Measurements from ENCODE around the gene EHD1. TPM values are rescaled to one million over a fixed set of nuclear protein-coding genes. Genes with fewer than 3 reads are reported as not detected.

The EHD1 gene
- total and polyA plus RNA-seq, 9 of the 15 experiments (the other 6 are each of a cell fraction or from before 2014, with no cell fraction given), result 0.46 to 65.0 (median 16.4) TPM

DNA sequence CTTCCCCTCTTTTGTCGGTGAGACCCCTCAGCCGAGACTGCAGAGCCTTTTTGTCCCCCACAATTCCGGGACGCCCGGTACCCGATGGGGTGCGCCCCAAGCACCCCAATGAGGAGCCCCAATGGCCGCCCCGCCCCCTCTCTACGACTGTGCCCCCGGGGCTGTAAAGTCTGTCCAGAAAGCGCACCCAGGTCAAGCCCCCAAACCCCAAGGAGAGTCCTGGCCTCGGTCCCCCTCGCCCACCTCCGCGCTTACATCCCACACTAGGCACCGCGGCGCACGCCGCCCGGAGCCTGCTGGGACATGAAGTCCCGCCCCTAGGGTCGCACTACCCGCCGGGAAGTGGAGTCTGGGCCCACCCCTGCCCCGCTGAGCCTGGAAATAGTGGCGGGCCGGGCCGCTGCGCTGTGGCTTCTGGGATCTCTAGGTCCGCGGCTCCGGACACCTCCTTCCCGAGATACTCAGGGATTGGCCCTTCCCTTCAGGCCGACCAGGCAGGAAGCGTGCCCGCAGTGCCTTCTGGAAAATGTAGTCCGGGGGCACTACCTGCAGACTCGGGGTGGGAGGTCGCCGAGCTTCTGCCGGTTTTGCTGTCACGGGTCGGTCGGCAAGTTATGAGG lies 68.0 kb downstream of the EHD1 start, which contains the start of gene MEN1 (continued):
- TF ChIP-seq, protein P1, sequence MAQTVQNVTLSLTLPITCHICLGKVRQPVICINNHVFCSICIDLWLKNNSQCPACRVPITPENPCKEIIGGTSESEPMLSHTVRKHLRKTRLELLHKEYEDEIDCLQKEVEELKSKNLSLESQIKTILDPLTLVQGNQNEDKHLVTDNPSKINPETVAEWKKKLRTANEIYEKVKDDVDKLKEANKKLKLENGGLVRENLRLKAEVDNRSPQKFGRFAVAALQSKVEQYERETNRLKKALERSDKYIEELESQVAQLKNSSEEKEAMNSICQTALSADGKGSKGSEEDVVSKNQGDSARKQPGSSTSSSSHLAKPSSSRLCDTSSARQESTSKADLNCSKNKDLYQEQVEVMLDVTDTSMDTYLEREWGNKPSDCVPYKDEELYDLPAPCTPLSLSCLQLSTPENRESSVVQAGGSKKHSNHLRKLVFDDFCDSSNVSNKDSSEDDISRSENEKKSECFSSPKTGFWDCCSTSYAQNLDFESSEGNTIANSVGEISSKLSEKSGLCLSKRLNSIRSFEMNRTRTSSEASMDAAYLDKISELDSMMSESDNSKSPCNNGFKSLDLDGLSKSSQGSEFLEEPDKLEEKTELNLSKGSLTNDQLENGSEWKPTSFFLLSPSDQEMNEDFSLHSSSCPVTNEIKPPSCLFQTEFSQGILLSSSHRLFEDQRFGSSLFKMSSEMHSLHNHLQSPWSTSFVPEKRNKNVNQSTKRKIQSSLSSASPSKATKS (CRISPR knock-in tag; IDR thresholded peaks at IDR 0.05), result no peak
- no peak for TF ChIP-seq SREBF1 (IDR thresholded peaks at IDR 0.05; ENCODE audit: borderline replicate concordance, low read depth, low read length)
- TF ChIP-seq GTF2A2 (tag; IDR thresholded peaks at IDR 0.05), result no peak
- TF ChIP-seq BCL6 (CRISPR knock-in tag; IDR thresholded peaks at IDR 0.05), result no peak
- TF ChIP-seq MCM3 (IDR thresholded peaks at IDR 0.05), result no peak
- no peak for TF ChIP-seq CBFA2T2 (conservative IDR thresholded peaks at IDR 0.05)
- no peak for TF ChIP-seq NFIX (CRISPR knock-in tag; IDR thresholded peaks at IDR 0.05; ENCODE audit: low read depth)
- TF ChIP-seq, protein P2, sequence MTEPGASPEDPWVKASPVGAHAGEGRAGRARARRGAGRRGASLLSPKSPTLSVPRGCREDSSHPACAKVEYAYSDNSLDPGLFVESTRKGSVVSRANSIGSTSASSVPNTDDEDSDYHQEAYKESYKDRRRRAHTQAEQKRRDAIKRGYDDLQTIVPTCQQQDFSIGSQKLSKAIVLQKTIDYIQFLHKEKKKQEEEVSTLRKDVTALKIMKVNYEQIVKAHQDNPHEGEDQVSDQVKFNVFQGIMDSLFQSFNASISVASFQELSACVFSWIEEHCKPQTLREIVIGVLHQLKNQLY (CRISPR knock-in tag; conservative IDR thresholded peaks at IDR 0.05), result no peak
- no peak for TF ChIP-seq LCOR (CRISPR knock-in tag; IDR thresholded peaks at IDR 0.05)
- TF ChIP-seq RHOXF2B (CRISPR knock-in tag; conservative IDR thresholded peaks at IDR 0.05), result no peak
- TF ChIP-seq, protein P3, sequence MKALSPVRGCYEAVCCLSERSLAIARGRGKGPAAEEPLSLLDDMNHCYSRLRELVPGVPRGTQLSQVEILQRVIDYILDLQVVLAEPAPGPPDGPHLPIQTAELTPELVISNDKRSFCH (CRISPR knock-in tag; IDR thresholded peaks at IDR 0.05), result no peak
- TF ChIP-seq, protein P3 (tag; IDR thresholded peaks at IDR 0.05), result no peak
- TF ChIP-seq ARID2 (IDR thresholded peaks at IDR 0.05), result no peak
- TF ChIP-seq IFI16 (CRISPR knock-in tag; IDR thresholded peaks at IDR 0.05), result no peak
- no peak for TF ChIP-seq NFXL1 (CRISPR knock-in tag; IDR thresholded peaks at IDR 0.05)
- TF ChIP-seq CBFB (CRISPR knock-in tag; IDR thresholded peaks at IDR 0.05), result no peak
- peak in 1 of 2 experiments; percentile 44; a peak in 1 of 4 replicates for TF ChIP-seq SRF (CRISPR knock-in tag; IDR thresholded peaks at IDR 0.05)
- TF ChIP-seq, protein P4, sequence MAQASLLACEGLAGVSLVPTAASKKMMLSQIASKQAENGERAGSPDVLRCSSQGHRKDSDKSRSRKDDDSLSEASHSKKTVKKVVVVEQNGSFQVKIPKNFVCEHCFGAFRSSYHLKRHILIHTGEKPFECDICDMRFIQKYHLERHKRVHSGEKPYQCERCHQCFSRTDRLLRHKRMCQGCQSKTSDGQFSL (CRISPR knock-in tag; IDR thresholded peaks at IDR 0.05), result no peak
- TF ChIP-seq, protein P4 (tag; IDR thresholded peaks at IDR 0.05), result no peak
- TF ChIP-seq JUNB (CRISPR knock-in tag; conservative IDR thresholded peaks at IDR 0.05), result no peak
- no peak for TF ChIP-seq SLC30A9 (CRISPR knock-in tag; IDR thresholded peaks at IDR 0.05)
- TF ChIP-seq, protein P5, sequence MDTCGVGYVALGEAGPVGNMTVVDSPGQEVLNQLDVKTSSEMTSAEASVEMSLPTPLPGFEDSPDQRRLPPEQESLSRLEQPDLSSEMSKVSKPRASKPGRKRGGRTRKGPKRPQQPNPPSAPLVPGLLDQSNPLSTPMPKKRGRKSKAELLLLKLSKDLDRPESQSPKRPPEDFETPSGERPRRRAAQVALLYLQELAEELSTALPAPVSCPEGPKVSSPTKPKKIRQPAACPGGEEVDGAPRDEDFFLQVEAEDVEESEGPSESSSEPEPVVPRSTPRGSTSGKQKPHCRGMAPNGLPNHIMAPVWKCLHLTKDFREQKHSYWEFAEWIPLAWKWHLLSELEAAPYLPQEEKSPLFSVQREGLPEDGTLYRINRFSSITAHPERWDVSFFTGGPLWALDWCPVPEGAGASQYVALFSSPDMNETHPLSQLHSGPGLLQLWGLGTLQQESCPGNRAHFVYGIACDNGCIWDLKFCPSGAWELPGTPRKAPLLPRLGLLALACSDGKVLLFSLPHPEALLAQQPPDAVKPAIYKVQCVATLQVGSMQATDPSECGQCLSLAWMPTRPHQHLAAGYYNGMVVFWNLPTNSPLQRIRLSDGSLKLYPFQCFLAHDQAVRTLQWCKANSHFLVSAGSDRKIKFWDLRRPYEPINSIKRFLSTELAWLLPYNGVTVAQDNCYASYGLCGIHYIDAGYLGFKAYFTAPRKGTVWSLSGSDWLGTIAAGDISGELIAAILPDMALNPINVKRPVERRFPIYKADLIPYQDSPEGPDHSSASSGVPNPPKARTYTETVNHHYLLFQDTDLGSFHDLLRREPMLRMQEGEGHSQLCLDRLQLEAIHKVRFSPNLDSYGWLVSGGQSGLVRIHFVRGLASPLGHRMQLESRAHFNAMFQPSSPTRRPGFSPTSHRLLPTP (IDR thresholded peaks at IDR 0.05; ENCODE audit: borderline replicate concordance, extremely low read depth, insufficient read length), result no peak
- peak; percentile 95 for TF ChIP-seq ZBTB7A (IDR thresholded peaks at IDR 0.05; ENCODE audit: borderline replicate concordance, control insufficient read depth, low read depth, low read length)

All from K562 (cell line).